Measurements from ENCODE around the gene EPN3.

- TF ChIP-seq CTCF (IDR thresholded peaks at IDR 0.05) = no peak
- TF ChIP-seq EZH2 (IDR thresholded peaks at IDR 0.05; ENCODE audit: borderline replicate concordance, insufficient read depth, low read depth, low read length, poor library complexity, severe bottlenecking) = no peak
These were observed 39.1 kb downstream of the EPN3 start for GRCh38 chr17:50571681-50572080.

Data from B cell (primary cell).